Omental fat pad (tissue), 4 donors: ENCODE measurements around the gene SAMD14. TPM values are rescaled to one million over a fixed set of nuclear protein-coding genes. Genes with fewer than 3 reads are reported as not detected.

Experiments used
- ATAC-seq: fragments of 150-250 bp; one replicate; pipeline ENCODE4 v1.9.1; 2016; ENCODE audit warnings: mild to moderate bottlenecking, moderate library complexity; ENCODE audit not compliant: low FRiP score
- DNase-seq: peaks from one replicate; pipeline ENCODE4 v3.0.0-alpha.2; 2019; ENCODE audit warnings: low spot score
- total RNA-seq, 4 donors: library from RNA; depleted of rRNA; stranded (reverse); fragments of >200 nt; gene quantifications; one replicate each; pipeline ENCODE4 v1.1.0, GENCODE V29; 2016
- TF ChIP-seq, protein P1 (sequence below), 3 donors: fragments of 450-650 bp; IDR thresholded peaks; one replicate each; pipeline ENCODE4 v1.5.1; 2016 to 2017; ENCODE audit warnings: antibody characterized with exemption in 3 of 3, mild to moderate bottlenecking in 3 of 3, moderate library complexity in 2 of 3

The SAMD14 gene
- total RNA-seq, 4 donors from 2014 or later = 0.12 to 0.44 TPM; not detected in 2

GRCh38 chr17:50102164-50102991, 27.6 kb downstream of the SAMD14 start:
- TF ChIP-seq, protein P1, sequence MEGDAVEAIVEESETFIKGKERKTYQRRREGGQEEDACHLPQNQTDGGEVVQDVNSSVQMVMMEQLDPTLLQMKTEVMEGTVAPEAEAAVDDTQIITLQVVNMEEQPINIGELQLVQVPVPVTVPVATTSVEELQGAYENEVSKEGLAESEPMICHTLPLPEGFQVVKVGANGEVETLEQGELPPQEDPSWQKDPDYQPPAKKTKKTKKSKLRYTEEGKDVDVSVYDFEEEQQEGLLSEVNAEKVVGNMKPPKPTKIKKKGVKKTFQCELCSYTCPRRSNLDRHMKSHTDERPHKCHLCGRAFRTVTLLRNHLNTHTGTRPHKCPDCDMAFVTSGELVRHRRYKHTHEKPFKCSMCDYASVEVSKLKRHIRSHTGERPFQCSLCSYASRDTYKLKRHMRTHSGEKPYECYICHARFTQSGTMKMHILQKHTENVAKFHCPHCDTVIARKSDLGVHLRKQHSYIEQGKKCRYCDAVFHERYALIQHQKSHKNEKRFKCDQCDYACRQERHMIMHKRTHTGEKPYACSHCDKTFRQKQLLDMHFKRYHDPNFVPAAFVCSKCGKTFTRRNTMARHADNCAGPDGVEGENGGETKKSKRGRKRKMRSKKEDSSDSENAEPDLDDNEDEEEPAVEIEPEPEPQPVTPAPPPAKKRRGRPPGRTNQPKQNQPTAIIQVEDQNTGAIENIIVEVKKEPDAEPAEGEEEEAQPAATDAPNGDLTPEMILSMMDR (IDR thresholded peaks at IDR 0.05) = no peak
- no peak for ATAC-seq

GRCh38 chr17:50101346-50102163, 28.4 kb downstream of the SAMD14 start:
- peak; percentile 49 for ATAC-seq
- DNase-seq = no peak
- TF ChIP-seq, protein P1 (IDR thresholded peaks at IDR 0.05) = no peak

More at GRCh38 chr17:50102164-50102991, 27.6 kb downstream of the SAMD14 start:
- DNase-seq = no peak

DNA sequence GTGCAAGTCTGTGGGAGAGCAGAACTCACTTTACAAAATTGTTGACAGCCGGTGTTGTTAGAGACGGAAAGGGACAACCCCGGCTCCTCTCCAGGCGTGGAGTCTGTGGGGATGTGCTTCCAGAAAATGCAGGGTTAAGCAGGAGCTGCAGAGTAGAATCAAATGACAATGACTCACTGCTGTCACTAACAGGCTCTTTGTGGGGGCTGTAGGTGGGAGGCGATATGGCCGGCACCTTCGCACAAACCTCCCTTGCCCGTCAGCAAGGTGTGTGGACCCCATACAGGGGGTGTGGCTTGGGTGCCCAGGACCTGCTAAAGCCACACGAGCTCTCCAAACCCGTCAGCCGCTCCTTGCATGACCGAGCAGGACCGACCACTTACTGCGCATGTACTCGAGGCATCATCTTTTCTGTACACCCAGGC, 29.0 kb downstream of the SAMD14 start:
- DNase-seq (no peak), ATAC-seq (peak; percentile 41)
- TF ChIP-seq, protein P1 (IDR thresholded peaks at IDR 0.05) = no peak

DNA sequence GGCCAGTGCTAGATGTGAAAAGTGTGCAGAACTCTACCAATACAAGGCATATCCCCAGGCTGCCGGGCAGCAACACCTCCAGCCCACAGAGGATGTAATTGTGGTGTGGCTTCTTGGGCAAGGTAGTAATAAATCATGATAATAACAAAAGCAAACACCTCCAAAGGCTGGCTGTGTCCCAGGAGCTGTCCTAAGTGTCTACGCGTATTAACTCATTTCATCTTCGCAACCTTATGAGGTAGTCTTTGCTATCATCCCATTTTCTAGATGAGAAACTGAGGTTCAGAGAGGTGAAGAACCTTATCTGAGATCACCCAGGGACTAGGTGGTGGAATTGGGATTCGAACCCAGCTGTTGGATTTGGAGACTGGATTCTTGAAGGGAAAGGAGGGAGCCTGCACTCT, 29.5 kb downstream of the SAMD14 start:
- DNase-seq (no peak), ATAC-seq (no peak)
- TF ChIP-seq, protein P1 (IDR thresholded peaks at IDR 0.05) = no peak

- TF ChIP-seq, protein P1 (IDR thresholded peaks at IDR 0.05) = no peak
- ATAC-seq (no peak), DNase-seq (no peak)
Measured at GRCh38 chr17:50099003-50099402, 31.0 kb downstream of the SAMD14 start.

GRCh38 chr17:50098583-50098982, 31.4 kb downstream of the SAMD14 start:
- TF ChIP-seq, protein P1 (IDR thresholded peaks at IDR 0.05) = no peak
- DNase-seq (no peak), ATAC-seq (no peak)
